ENCODE measurements around the gene IRS2. TPM values are rescaled to one million over a fixed set of nuclear protein-coding genes. Genes with fewer than 3 reads are reported as not detected.

Gene IRS2
- total RNA-seq, 2 experiments from 2014 or later, result 2.8 TPM

- H3K4me3 Mint-ChIP-seq, result no peak overlapping the region
- no peaks in the 10 kb centered on the region for H3K4me1 Mint-ChIP-seq (ENCODE audit: low read depth)
- intact Hi-C loops (cut with micrococcal nuclease), result no loop called here
- no peak for TF ChIP-seq CTCF (IDR thresholded peaks at IDR 0.05)
- DNase-seq, result no peak
- ChIA-PET POLR2A (no interaction called here), CTCF (no interaction called here)
- peaks cover 17% of the 10 kb centered on the region for H3K27me3 Mint-ChIP-seq
- H3K36me3 Mint-ChIP-seq (ENCODE audit: low read depth), result no peaks in the 10 kb centered on the region
- H3K27ac Mint-ChIP-seq, result no peak overlapping the region
- no peak for ATAC-seq
- H3K9me3 Mint-ChIP-seq, result no peaks in the 10 kb centered on the region
Observed at GRCh38 chr13:109816112-109816807, 29.9 kb upstream of the IRS2 start.

DNA sequence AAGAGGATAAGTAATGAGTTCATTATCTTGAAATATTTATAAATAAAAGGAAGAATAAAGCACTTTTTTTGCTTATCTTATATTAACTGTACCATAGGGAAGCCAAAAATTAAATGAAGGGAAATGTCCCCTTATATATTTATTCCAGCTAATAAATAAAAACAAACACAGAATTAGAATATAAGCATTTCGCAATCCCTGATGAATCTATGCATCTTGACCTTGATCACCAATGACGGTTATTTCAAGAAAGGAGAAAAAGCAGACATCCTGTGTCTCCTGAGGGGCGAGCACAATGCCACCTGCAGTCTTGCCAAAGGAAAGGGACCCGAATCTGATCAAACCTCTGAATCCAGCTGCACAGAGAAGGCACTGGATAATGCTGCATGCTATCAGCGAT lies 29.3 kb upstream of the IRS2 start:
- ChIA-PET POLR2A (no interaction called here), CTCF (no interaction called here)
- Mint-ChIP-seq H3K4me1 (ENCODE audit: low read depth) (no peaks in the 10 kb centered on the region), H3K9me3 (no peaks in the 10 kb centered on the region), H3K27me3 (peaks cover 13% of the 10 kb centered on the region), H3K36me3 (ENCODE audit: low read depth) (no peaks in the 10 kb centered on the region), H3K27ac (no peak overlapping the region), H3K4me3 (no peak overlapping the region)
- no peak for DNase-seq
- no peak for TF ChIP-seq CTCF (IDR thresholded peaks at IDR 0.05)
- intact Hi-C loops (cut with micrococcal nuclease), result no loop called here
- ATAC-seq, result no peak

DNA sequence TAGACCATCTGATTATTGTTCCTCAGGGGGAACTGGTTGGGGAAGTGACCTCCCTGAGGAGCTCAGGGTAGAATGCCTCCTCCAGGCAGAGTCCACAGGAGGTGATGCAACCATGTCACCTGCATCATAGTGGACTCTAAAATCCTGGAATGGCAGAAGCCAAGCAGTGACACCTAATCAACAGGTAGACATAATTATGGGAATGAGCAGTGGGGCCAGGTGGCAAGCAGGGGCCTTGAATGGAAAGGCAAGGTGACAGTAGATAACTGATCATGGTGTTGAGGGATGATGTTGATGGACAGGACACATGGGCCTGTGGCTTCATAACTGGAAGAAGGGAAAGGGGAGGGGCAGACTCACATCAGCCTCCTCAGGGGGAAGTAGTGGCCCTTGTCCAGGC lies 27.3 kb upstream of the IRS2 start:
- intact Hi-C loops (cut with micrococcal nuclease), result no loop called here
- Mint-ChIP-seq H3K27ac (no peak overlapping the region), H3K9me3 (no peaks in the 10 kb centered on the region), H3K27me3 (peaks cover 8% of the 10 kb centered on the region), H3K36me3 (ENCODE audit: low read depth) (no peaks in the 10 kb centered on the region), H3K4me3 (no peak overlapping the region), H3K4me1 (ENCODE audit: low read depth) (no peaks in the 10 kb centered on the region)
- ATAC-seq (no peak), DNase-seq (no peak)
- POLR2A ChIA-PET, result no interaction called here
- CTCF ChIA-PET, result no interaction called here
- TF ChIP-seq CTCF (IDR thresholded peaks at IDR 0.05), result no peak

DNA sequence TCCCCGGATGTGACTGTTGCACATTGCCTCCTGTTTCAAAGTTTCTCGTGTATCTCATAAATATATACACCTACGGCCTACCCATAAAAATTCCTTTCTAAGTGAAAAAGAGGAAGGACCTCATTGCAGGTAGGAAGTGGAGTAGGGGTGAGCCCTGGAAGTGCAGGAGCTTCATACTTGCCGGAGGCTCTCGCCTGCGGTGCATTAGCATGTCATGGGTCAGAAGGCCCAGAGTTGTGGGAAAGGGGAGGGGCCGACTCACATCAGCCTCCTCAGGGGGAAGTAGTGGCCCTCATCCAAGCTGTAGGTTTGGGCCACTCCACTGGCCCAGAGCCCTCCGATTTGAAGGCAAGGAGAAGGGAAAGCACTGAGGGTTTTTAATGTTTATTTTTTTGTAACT lies 26.0 kb upstream of the IRS2 start:
- Mint-ChIP-seq H3K4me1 (ENCODE audit: low read depth) (no peaks in the 10 kb centered on the region), H3K27me3 (peaks cover 8% of the 10 kb centered on the region), H3K9me3 (no peaks in the 10 kb centered on the region), H3K27ac (no peak overlapping the region), H3K4me3 (no peak overlapping the region), H3K36me3 (ENCODE audit: low read depth) (no peaks in the 10 kb centered on the region)
- no peak for TF ChIP-seq CTCF (IDR thresholded peaks at IDR 0.05)
- intact Hi-C loops (cut with micrococcal nuclease), result no loop called here
- ChIA-PET POLR2A (no interaction called here), CTCF (no interaction called here)
- no peak for DNase-seq
- ATAC-seq, result no peak

GRCh38 chr13:109810761-109811510 lies 24.6 kb upstream of the IRS2 start:
- Mint-ChIP-seq H3K36me3 (ENCODE audit: low read depth) (no peaks in the 10 kb centered on the region), H3K4me3 (no peak overlapping the region), H3K4me1 (ENCODE audit: low read depth) (no peaks in the 10 kb centered on the region), H3K27me3 (peaks cover under 1% of the 10 kb centered on the region), H3K9me3 (no peaks in the 10 kb centered on the region), H3K27ac (no peak overlapping the region)
- ChIA-PET POLR2A (no interaction called here), CTCF (no interaction called here)
- ATAC-seq (no peak), DNase-seq (no peak)
- intact Hi-C loops (cut with micrococcal nuclease), result no loop called here
- TF ChIP-seq CTCF (IDR thresholded peaks at IDR 0.05), result no peak

Data from activated CD8-positive, alpha-beta T cell treated with anti-CD3 and anti-CD28 coated beads for 36 hours (primary cell).